ENCODE results near the gene RCAN1. TPM values are rescaled to one million over a fixed set of nuclear protein-coding genes. Genes with fewer than 3 reads are reported as not detected.
"Not testable (repeated sequence)": the region's sequence is repeated elsewhere in the genome, so short reads cannot be mapped to it uniquely, and the experiment has no call there.

Gene RCAN1
- total RNA-seq, 2 experiments from 2014 or later: 11.5 to 13.2 TPM

DNA sequence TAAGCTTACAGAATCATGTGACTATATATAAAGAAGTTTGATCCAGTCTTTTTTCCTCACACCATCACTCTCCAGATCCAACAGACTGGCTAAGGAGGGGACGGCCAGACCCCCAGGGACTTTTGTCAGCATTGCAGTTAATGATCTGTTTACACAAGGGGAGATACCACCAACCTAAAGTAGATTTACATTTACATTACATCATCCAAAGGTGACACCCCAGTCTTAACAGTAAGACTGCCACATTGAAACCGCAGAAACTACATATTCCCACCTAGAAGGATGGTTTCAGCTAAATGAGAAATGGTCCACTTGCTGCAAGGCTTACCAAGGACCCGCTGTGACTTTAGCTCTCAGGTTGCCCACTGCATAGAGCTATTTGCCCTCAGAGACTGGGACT lies 3.4 kb downstream of the RCAN1 start:
- H3K27ac Mint-ChIP-seq: no peak overlapping the region
- no peaks in the 10 kb centered on the region for H3K27me3 Mint-ChIP-seq
- H3K9me3 Mint-ChIP-seq: no peaks in the 10 kb centered on the region
- DNase-seq: no peak
- H3K4me1 Mint-ChIP-seq: peaks cover 33% of the 10 kb centered on the region
- no peaks in the 10 kb centered on the region for H3K36me3 Mint-ChIP-seq
- no peak overlapping the region for H3K4me3 Mint-ChIP-seq

DNA sequence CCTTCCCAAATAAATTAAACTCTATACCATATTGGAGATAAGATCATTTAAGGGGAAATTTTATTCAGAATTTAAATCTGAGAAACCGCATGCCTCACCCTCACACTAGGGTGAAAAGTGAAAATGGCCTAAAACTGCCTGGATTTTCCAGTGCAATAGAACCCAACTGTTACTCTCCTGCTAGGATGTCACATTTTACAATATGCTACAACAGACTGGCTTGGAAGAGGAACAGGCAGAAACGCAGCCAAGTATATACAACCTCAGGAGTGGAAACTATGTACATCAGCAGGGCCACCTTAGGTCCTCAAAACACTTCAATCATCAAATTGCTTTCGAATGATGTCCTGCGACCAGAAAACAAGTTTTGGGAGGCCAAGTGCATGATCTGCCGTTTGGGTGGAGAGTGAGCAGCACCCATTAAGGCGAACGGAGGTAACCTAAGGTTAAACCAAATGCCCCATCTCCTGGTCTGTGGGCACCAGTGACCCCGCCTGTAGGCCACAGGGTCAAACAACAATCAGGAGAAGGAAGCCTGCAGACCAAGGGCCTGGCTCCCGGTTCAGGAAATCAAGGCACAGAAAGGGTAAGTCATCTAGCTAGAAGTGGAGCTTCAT lies 4.9 kb downstream of the RCAN1 start:
- no peak overlapping the region for H3K4me3 Mint-ChIP-seq

DNA sequence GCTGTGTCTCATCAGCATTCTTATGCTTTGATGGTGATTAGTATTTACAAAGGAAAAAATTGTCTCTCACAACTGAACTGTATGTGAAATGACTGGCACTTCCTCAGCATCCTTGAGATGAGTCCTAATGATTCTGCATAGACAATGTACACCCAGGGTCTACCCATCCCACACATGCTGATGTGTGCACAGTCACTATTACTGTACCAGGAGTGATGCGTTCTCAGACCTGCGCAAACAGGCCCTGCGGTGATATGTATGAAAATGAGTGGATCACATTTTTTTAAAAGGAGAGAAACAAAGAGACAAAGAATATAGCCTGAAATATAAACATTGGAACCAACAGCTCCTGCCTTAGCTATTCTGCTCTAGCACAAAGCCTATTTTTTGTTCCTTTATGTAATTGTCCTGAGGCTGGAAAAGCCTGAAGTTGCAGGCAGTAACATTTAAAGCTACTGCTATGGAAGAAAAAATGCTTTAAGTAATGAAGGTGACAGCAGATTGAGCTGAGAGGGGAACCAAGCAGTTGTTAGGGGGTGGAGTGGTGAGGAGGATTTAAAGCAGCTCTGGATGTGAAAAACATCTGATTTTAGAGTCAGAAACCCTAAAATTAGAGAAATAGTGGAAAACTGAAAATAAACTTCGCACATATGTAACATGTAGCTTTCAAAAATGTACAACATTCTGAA lies 5.5 kb downstream of the RCAN1 start:
- Mint-ChIP-seq H3K36me3 (no peaks in the 10 kb centered on the region), H3K9me3 (no peaks in the 10 kb centered on the region), H3K4me1 (peaks cover 30% of the 10 kb centered on the region), H3K27me3 (no peaks in the 10 kb centered on the region), H3K27ac (no peak overlapping the region), H3K4me3 (no peak overlapping the region)
- DNase-seq: no peak

More for the DNA sequence above, 4.9 kb downstream of the RCAN1 start:
- no peak for DNase-seq
- no peaks in the 10 kb centered on the region for H3K27me3 Mint-ChIP-seq
- H3K4me1 Mint-ChIP-seq: peaks cover 30% of the 10 kb centered on the region
- H3K27ac Mint-ChIP-seq: no peak overlapping the region
- no peaks in the 10 kb centered on the region for H3K36me3 Mint-ChIP-seq
- H3K9me3 Mint-ChIP-seq: no peaks in the 10 kb centered on the region

DNA sequence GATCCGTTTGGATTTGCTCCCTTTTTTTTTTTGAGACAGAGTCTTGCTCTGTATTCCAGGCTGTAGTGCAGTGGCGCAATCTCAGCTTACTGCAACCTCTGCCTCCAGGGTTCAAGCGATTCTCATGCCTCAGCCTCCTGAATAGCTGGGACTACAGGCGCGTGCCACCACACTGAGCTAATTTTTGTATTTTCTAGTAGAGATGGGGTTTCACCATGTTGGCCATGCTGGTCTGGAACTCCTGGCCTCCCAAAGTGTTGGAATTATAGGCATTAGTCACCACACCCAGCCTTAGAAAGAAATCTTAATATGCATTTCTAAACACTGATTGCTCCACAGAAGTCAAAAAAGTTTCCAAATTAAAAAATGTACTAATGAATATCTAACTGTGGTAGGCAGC lies 7.5 kb downstream of the RCAN1 start:
- not testable (repeated sequence) for H3K36me3 Mint-ChIP-seq

DNA sequence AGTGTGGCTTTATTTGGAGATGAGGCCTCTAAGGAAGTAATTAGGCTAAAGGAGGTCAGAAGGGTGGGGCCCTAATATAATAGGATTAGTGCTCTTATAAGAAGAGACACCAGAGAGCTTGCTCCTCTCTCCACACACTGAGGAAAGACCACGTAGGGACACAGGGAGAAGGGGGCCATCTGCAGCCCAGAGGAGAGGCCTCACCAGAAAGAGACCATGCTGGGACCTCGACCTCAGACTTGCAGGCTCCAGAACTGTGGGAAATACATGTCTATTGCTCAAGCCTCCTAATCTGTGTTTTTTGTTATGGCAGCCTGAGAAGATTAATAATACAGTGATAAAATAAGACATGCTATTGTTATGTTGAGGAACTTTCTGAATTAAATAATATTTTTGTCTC lies 8.3 kb downstream of the RCAN1 start:
- Mint-ChIP-seq H3K4me1 (peaks cover 7% of the 10 kb centered on the region), H3K9me3 (no peaks in the 10 kb centered on the region), H3K27ac (no peak overlapping the region), H3K27me3 (no peaks in the 10 kb centered on the region), H3K4me3 (no peak overlapping the region), H3K36me3 (no peaks in the 10 kb centered on the region)
- no peak for DNase-seq

More for the DNA sequence above, 7.5 kb downstream of the RCAN1 start:
- not testable (repeated sequence) for H3K4me3 Mint-ChIP-seq, H3K27ac Mint-ChIP-seq, H3K9me3 Mint-ChIP-seq, H3K27me3 Mint-ChIP-seq, DNase-seq
- peaks cover 14% of the 10 kb centered on the region for H3K4me1 Mint-ChIP-seq

DNA sequence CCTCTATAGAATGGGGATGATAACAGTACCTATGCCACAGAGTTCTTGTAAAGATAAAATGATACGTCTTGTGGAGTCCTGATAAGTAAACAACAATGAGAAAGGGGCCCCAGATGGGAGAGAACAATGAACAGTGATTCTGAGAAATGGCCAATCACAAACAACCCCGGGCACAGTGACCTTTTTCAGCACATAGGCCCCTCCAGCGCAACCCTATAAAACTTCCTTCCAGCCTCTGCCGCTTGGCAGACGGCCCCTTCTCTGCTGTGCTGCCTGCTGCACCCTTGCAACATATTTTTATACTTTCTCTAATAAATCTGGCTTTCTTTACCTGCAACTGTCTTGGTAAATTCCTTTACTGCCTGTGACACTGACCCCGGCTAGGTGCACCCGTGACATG lies 8.9 kb downstream of the RCAN1 start:
- no peak overlapping the region for H3K27ac Mint-ChIP-seq
- H3K9me3 Mint-ChIP-seq: no peaks in the 10 kb centered on the region
- no peaks in the 10 kb centered on the region for H3K27me3 Mint-ChIP-seq
- no peaks in the 10 kb centered on the region for H3K36me3 Mint-ChIP-seq
- no peak for DNase-seq
- H3K4me1 Mint-ChIP-seq: peaks cover 4% of the 10 kb centered on the region
- H3K4me3 Mint-ChIP-seq: no peak overlapping the region

DNA sequence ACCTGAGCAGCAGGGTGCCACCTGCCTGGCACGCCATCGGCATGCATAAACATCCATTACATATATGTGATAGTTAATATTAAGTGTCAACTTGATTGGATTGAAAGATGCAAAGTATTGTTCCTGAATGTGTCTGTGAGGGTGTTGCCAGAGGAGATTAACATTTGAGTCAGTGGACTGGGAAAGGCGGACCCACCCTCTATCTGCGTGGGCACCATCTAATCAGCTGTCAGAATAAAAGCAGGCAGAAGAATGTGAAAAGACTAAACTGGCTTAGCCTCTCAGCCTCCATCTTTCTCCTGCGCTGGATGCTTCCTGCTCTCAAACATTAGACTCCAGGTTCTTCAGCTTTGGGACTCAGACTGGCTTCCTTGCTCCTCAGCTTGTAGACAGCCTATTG lies 10.0 kb downstream of the RCAN1 start:
- not testable (repeated sequence) for H3K27ac Mint-ChIP-seq, H3K4me3 Mint-ChIP-seq, H3K36me3 Mint-ChIP-seq, DNase-seq, H3K4me1 Mint-ChIP-seq, H3K27me3 Mint-ChIP-seq, H3K9me3 Mint-ChIP-seq

DNA sequence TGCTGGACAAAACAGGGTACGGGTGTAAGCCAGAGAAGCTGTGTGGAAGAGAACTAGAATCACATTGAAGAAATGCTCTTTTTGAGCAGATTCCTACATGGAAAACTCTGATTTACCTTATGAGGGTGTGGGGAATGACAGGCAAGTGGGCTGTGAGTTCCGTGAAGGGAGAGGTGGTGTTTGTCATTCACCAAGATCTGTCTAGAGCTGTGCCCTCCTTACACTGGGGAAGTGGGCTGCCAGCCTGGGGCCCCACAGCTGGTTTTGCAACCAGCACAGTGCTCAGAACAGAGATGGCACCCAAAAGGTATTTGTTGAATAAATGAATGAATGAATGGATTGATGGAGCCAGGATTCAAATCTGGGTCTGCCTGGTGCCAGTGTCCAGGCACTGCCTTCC lies 10.4 kb downstream of the RCAN1 start:
- Mint-ChIP-seq H3K27ac (no peak overlapping the region), H3K27me3 (no peaks in the 10 kb centered on the region), H3K9me3 (no peaks in the 10 kb centered on the region), H3K4me3 (no peak overlapping the region), H3K36me3 (no peaks in the 10 kb centered on the region), H3K4me1 (peaks cover 3% of the 10 kb centered on the region)
- no peak for DNase-seq

DNA sequence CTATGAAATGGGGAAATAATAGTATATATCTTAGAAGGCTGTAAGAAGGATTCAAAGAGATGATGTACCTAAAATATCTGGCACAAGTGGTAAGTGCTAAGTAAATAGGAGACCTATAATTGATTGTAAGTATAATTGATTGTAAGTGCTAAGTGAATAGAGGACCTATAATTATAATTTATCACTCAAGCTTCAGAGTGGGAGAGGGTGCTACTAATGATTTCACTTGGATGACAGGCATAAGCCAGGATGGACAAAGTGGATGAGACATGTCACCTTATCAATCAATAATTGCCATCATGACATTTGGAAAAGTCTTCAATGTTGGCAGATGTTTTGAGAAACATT lies 11.2 kb downstream of the RCAN1 start:
- peaks cover 3% of the 10 kb centered on the region for H3K4me1 Mint-ChIP-seq

DNA sequence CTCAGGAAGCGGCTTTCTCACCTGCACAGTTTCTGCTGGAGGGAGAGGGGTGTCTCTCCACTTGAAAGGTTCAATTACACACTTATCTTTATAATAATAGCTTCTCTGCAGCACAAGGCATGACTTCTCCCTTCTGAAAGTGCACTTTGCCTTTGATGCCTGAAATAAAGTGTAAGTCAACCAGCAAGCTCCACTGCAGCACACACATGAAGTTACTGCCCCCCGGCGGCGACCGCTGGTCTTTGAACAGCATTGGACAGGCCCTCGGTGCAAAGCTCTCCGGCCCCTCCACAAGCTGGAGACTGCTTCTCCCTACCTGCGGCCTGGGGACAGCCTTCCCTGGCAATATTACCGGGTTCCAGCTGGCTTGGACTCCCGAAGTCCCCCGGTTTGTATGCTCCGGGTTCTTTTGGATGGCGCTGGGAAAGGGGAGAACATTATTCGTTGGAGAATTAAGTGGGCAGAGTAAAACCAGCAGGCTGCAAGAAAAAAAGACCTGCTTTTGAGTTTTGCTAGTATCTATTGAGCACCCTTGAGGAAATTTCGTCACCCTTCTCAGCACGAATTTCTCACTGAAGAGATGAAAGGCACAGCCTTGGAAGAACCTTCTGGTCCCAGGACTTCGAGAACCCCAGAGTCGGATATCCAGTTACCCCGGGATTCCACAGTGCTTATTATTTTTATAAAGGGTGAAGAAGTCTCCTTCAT lies 11.8 kb downstream of the RCAN1 start:
- peaks cover 3% of the 10 kb centered on the region for H3K4me1 Mint-ChIP-seq
- H3K4me3 Mint-ChIP-seq: no peak overlapping the region
- no peaks in the 10 kb centered on the region for H3K27me3 Mint-ChIP-seq
- no peak overlapping the region for H3K27ac Mint-ChIP-seq
- H3K36me3 Mint-ChIP-seq: no peaks in the 10 kb centered on the region
- no peaks in the 10 kb centered on the region for H3K9me3 Mint-ChIP-seq
- DNase-seq: peak; percentile 70

More for the DNA sequence above, 11.2 kb downstream of the RCAN1 start:
- Mint-ChIP-seq H3K27ac (no peak overlapping the region), H3K9me3 (no peaks in the 10 kb centered on the region), H3K36me3 (no peaks in the 10 kb centered on the region), H3K27me3 (no peaks in the 10 kb centered on the region), H3K4me3 (no peak overlapping the region)
- no peak for DNase-seq

DNA sequence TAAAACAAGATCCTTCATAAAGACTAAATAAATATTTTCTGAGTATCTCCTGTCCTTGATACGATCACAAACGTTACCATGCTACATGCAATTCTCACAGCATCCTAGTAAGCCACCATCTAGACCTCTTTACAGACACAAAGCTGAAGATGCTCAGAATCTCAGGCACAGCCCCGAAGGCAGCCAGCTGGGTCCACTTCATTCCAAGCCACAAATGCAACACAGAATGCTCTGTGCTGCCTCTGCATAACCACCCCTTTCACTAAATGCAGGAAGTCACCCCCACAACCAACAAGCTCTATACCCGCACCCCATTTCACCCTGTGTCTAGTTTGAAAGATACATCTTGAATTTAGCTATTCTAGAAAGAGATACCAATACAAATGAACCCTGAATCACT lies 12.9 kb downstream of the RCAN1 start:
- peaks cover 3% of the 10 kb centered on the region for H3K4me1 Mint-ChIP-seq
- H3K27me3 Mint-ChIP-seq: no peaks in the 10 kb centered on the region
- DNase-seq: no peak
- H3K27ac Mint-ChIP-seq: no peak overlapping the region
- no peak overlapping the region for H3K4me3 Mint-ChIP-seq
- no peaks in the 10 kb centered on the region for H3K36me3 Mint-ChIP-seq
- H3K9me3 Mint-ChIP-seq: no peaks in the 10 kb centered on the region

DNA sequence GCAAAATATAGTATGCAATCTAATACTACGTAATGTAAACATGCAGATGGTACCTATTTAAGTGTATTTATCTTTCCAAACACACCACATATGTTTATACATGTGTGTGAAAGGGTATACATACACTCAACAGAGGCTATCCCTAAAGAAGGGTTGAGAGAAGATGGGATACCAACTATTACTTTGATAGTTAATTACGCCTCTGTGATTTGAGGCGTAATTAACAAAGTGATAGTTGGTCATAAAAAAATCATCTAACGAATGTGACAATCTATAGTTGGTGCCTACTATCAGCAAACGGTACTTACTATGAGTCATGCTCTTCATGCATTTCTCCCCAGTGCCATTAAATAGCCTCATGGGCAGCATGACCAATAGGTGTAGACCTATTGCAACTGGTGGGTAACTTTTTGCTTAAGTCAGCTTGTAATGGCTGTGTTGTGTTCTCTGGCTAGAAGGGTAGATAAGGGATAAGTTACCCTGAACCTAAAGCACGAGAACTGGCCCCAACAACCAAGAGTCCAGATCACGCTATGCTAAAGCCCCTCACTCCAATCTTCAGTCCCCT lies 15.3 kb downstream of the RCAN1 start:
- no peak for DNase-seq
- H3K4me3 Mint-ChIP-seq: no peak overlapping the region
- no peak overlapping the region for H3K27ac Mint-ChIP-seq
- H3K9me3 Mint-ChIP-seq: no peaks in the 10 kb centered on the region
- peaks cover 3% of the 10 kb centered on the region for H3K4me1 Mint-ChIP-seq
- H3K36me3 Mint-ChIP-seq: no peaks in the 10 kb centered on the region
- no peaks in the 10 kb centered on the region for H3K27me3 Mint-ChIP-seq

DNA sequence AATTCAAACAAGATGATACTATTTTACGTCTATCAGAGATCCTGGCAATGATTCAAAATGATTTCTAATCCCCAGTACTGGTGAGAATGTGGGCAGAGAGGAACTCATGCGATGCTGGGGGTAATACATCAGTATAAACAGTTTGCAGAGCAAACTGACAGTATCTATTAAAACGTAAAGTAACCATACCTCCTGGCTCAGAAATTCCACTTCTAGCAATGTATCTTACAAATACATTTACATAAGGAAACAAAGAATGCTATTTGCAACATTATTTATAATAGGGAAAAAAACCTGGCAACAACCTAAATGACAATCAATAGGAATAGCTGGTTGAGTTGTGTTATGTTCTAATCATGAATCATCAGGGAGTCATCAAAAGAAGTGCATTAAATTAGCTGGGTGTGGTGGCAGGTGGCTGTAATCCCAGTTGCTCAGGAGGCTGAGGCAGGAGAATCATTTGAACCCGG lies 15.9 kb downstream of the RCAN1 start:
- no peaks in the 10 kb centered on the region for H3K27me3 Mint-ChIP-seq
- H3K36me3 Mint-ChIP-seq: no peaks in the 10 kb centered on the region
- no peak overlapping the region for H3K4me3 Mint-ChIP-seq
- DNase-seq: no peak
- H3K9me3 Mint-ChIP-seq: no peaks in the 10 kb centered on the region
- H3K4me1 Mint-ChIP-seq: peaks cover 3% of the 10 kb centered on the region
- H3K27ac Mint-ChIP-seq: no peak overlapping the region

DNA sequence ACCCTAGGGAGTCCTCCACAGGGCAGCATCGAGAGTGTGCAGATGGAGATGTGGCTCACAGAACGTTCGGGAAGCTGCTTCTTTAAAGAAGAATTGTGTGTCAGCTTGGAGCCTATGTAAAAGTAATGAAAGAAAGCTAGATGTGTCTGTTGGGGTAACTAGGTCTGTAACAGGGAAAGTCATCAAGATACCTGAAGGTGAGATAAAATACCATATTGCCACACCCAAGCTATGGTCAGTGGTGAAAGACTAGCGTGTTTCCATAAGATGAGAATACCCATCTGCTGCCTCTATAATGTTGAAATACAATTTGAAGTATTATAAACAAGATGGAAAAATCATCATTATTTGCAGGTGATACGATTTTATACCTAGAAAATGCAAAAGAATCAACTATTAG lies 17.5 kb downstream of the RCAN1 start:
- Mint-ChIP-seq H3K9me3 (no peaks in the 10 kb centered on the region), H3K36me3 (no peaks in the 10 kb centered on the region), H3K27ac (no peak overlapping the region), H3K27me3 (no peaks in the 10 kb centered on the region), H3K4me1 (peaks cover 3% of the 10 kb centered on the region), H3K4me3 (no peak overlapping the region)
- DNase-seq: no peak

DNA sequence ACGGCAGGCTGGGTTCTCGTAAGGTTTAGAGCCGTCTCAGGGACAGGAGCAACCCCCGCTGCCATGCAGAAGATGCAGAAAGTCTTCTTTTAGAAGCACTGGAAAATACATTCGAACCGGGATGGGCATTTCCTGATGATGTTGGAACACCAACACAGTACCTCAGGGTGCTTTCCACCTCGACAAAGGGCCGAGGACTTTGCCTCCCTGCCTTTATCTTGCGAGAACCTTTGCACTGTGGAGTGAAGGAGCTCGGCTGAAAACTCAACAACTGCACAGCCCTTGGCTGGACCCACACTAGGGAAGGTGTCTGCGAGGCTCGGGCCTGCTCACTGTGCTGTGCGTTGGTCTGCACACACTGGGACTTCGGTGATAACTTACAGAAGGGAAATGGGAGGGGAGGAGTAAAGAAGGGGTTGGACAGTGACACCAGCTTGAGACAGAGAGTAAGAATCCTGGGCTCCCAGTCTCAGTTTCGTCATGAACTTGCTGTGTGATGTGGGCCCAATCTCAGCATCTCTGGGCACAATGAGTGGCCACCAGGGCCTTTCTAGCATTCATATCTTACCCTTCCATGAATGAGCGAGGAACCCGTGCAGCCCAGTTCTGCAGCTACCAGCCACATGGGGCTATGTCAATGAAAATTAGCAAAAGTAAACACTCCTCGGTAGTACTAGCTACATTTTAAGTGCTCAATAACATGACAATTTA lies 18.2 kb downstream of the RCAN1 start:
- DNase-seq: no peak
- Mint-ChIP-seq H3K27ac (no peak overlapping the region), H3K36me3 (no peaks in the 10 kb centered on the region), H3K4me3 (no peak overlapping the region), H3K4me1 (peaks cover 3% of the 10 kb centered on the region), H3K27me3 (no peaks in the 10 kb centered on the region), H3K9me3 (no peaks in the 10 kb centered on the region)
